WERI-Rb-1 (cell line): ENCODE results near the gene SEMA5A.

Experiments
- DNase-seq: peaks from one replicate; pipeline ENCODE4 v3.0.0-alpha.2; 2020
- H3K27ac ChIP-seq: fragments of 250-450 bp; sonication (Bioruptor Pico); 2 replicates; pipeline ENCODE4 v1.5.1; 2020; ENCODE audit warnings: mild to moderate bottlenecking, moderate library complexity
- H3K27me3 ChIP-seq: fragments of 250-450 bp; sonication (Bioruptor Pico); 2 replicates; pipeline ENCODE4 v1.5.1; 2021; ENCODE audit warnings: mild to moderate bottlenecking, low read depth, moderate library complexity; ENCODE audit not compliant: insufficient read depth, severe bottlenecking
- H3K36me3 ChIP-seq: fragments of 250-450 bp; sonication (Bioruptor Pico); 2 replicates; pipeline ENCODE4 v1.5.1; 2020; ENCODE audit warnings: mild to moderate bottlenecking, moderate library complexity
- H3K4me3 ChIP-seq: 2 replicates; pipeline ENCODE4 v1.5.1; 2011; ENCODE audit warnings: low read depth, mild to moderate bottlenecking, control low read depth, low read length
- H3K9me3 ChIP-seq: fragments of 250-450 bp; sonication (Bioruptor Pico); 2 replicates; pipeline ENCODE4 v1.5.1; 2021; ENCODE audit warnings: mild to moderate bottlenecking, moderate library complexity; ENCODE audit not compliant: severe bottlenecking
- TF ChIP-seq, protein P1 (sequence below): IDR thresholded peaks from 2 replicates; pipeline ENCODE4 v1.5.1; 2011; ENCODE audit warnings: low read depth, mild to moderate bottlenecking, control low read depth, inconsistent platforms, low read length

Gene SEMA5A

DNA sequence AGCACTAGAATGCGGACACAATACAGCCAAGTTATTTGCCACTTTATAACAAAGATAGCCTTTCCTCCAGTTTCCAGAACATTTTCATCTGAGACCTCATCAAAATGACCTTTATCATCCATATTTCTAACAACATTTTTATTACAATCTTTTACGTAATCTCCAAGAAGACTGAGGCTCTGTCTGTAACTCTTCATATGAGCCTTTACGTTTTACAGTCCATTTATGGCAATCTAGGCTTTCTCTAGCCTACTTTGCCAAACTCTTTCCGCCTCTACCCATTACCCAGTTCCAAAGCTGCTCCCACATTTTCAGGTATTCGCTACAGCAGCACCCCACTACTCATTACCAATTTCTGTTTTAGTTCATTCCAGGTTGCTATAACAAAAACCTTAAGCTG lies 8.2 kb upstream of the SEMA5A start:
- TF ChIP-seq, protein P1, sequence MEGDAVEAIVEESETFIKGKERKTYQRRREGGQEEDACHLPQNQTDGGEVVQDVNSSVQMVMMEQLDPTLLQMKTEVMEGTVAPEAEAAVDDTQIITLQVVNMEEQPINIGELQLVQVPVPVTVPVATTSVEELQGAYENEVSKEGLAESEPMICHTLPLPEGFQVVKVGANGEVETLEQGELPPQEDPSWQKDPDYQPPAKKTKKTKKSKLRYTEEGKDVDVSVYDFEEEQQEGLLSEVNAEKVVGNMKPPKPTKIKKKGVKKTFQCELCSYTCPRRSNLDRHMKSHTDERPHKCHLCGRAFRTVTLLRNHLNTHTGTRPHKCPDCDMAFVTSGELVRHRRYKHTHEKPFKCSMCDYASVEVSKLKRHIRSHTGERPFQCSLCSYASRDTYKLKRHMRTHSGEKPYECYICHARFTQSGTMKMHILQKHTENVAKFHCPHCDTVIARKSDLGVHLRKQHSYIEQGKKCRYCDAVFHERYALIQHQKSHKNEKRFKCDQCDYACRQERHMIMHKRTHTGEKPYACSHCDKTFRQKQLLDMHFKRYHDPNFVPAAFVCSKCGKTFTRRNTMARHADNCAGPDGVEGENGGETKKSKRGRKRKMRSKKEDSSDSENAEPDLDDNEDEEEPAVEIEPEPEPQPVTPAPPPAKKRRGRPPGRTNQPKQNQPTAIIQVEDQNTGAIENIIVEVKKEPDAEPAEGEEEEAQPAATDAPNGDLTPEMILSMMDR: no peak
- no peak for DNase-seq
- H3K27ac ChIP-seq: no peak overlapping the region
- H3K27me3 ChIP-seq: no peaks in the 10 kb centered on the region
- H3K36me3 ChIP-seq: peaks cover 3% of the 10 kb centered on the region
- H3K4me3 ChIP-seq: no peak overlapping the region
- H3K9me3 ChIP-seq: no peaks in the 10 kb centered on the region

DNA sequence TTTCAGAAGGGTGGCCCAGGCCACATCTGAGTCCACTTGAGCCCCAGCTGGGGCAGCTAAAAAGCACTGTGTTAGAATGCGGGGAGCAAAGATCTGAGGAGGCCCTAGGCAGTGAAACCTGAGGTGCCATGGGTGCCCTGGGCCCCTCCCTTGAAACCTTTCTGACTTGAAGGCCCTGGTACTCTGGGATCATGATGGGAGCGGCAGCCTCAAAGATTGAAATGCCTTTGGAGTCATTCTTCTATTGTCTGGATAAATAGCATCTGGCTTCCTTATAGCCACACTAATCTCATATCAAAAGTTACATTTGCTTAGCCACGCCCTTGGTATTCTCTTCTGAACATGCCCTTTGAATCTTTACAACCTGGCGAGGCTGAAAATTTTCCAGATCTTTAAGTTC lies 7.7 kb upstream of the SEMA5A start:
- Histone ChIP-seq H3K27me3 (no peaks in the 10 kb centered on the region), H3K36me3 (peaks cover 8% of the 10 kb centered on the region), H3K9me3 (no peaks in the 10 kb centered on the region), H3K4me3 (no peak overlapping the region), H3K27ac (no peak overlapping the region)
- no peak for DNase-seq
- TF ChIP-seq, protein P1: no peak

DNA sequence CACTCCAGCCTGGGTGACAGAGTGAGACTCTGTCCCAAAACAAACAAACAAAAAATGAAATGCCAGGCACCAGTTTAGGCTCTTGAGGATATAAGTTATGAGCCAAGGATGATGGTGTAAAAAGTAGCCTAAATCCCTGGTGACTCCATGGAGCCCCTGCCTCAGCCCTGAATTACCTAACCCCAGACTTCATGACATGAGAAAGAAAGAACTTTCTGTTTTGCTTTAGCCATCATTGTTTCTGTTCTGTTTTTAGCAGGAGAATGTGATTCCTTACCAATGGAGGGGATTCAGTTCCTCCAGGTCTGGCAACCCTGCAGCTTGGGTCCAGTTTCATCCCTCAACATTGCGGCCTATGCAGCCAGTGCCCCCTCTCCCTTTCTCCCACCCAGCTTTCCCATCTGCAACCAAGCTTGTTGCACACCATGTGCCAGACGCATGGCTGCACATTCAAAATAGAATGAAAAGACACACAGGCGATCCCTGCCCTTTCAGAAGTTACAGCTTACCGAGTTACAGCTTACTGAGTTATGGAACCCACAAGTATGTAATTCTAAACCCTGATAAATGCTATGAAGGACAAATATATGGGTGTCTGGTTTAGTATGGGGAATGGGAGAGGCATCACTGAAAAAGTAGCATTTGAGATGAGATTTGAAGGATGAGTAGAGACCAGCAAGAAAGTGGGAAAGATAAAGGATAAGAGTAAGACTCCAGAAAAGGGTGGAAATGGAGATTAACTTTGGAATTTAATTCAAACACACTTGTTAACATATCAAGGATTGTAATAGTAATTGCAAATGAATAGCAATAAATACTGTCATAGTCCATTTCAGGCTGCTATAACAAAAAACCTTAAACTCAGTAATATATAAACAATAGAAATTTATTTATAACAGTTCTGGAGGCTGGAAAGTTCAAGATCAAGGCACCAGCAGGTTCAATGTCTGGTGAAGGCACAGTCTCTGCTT lies 6.0 kb upstream of the SEMA5A start:
- peaks cover 8% of the 10 kb centered on the region for H3K36me3 ChIP-seq
- TF ChIP-seq, protein P1: no peak
- H3K27me3 ChIP-seq: no peaks in the 10 kb centered on the region
- no peaks in the 10 kb centered on the region for H3K9me3 ChIP-seq
- H3K27ac ChIP-seq: no peak overlapping the region
- H3K4me3 ChIP-seq: no peak overlapping the region
- no peak for DNase-seq

DNA sequence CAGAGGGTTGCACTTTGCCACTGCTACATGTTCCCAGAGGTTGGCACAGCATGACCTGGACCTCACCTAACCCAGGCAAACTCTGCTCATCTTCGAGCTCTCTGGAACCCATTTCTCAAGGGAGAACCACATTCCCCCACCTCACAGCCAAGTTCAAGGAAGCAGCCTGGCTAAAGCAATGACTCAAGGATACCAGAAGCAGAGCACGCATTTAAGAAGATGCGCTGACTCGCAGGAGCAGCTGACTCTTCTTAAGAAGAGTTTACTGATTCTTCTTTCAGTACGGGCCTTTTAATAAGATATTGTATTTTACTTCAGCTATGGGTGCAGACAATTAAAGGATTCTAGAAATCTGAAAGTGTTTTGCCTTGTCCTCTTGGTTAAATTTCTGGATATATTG lies 4.1 kb upstream of the SEMA5A start:
- TF ChIP-seq, protein P1: no peak

DNA sequence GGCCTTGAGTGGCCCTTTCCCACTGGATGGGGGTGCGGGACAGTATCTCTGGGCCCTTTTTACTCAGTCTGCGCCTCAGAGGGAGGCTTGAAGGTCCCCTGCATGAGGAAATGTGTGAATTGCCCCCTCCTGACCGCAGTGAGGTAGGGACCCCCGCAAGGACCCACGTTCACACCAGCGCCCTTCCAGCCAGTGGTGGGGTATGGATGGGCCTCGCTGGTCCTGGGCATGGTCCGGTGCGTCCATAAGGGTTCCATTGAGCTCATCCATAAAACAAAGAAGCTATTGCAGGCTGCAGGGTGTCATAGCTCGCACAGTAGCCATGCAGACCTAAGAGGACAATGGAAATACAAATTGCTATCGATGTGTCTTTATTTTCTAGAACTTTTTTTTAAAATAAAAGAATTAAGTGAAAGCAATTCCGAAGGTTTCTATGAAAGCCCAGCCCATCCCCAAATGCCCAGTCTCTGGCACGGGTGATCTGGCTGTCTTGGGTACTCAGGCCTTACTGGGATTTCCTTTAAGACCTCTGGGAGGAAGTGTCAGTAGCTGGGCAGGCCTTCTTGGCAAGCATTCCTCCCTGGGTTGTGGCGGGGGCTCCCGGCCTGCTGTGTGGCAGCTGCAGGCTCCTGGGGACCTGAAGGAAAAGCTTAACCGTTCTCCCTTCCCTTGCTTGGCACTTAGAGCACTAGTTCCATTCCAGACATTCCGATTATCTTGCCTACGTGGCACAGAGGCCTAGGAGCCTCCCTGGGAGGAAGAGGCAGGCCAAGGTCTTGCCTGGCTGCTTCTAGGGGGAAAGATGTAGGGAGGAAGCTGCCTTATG lies 1.5 kb upstream of the SEMA5A start:
- no peak for DNase-seq
- H3K36me3 ChIP-seq: peaks cover 8% of the 10 kb centered on the region
- TF ChIP-seq, protein P1: no peak
- H3K27ac ChIP-seq: no peak overlapping the region
- peak overlapping the region; percentile 3; the same call in 1 of the 2 replicates for H3K4me3 ChIP-seq
- no peaks in the 10 kb centered on the region for H3K27me3 ChIP-seq
- no peaks in the 10 kb centered on the region for H3K9me3 ChIP-seq

More for the DNA sequence above, 4.1 kb upstream of the SEMA5A start:
- H3K36me3 ChIP-seq: peaks cover 8% of the 10 kb centered on the region
- no peak for DNase-seq
- H3K9me3 ChIP-seq: no peaks in the 10 kb centered on the region
- no peaks in the 10 kb centered on the region for H3K27me3 ChIP-seq
- no peak overlapping the region for H3K4me3 ChIP-seq
- no peak overlapping the region for H3K27ac ChIP-seq
